SJSA1 (cell line): ENCODE results near the gene SELP. TPM values are rescaled to one million over a fixed set of nuclear protein-coding genes. Genes with fewer than 3 reads are reported as not detected.

ENCODE experiments used
- DNase-seq, 2 experiments: peaks; one replicate each; pipeline ENCODE4 v3.0.0-alpha.2; 2015 to 2020; ENCODE audit warnings: low spot score in 2 of 2, low read depth in 1 of 2
- H3K27ac ChIP-seq: fragments of 250-450 bp; sonication (Bioruptor Pico); 2 replicates; pipeline ENCODE4 v1.5.1; 2020; ENCODE audit warnings: mild to moderate bottlenecking, moderate library complexity
- H3K27me3 ChIP-seq: fragments of 250-450 bp; sonication (Bioruptor Pico); replicated peaks from 2 replicates; pipeline ENCODE4 v1.5.1; 2020; ENCODE audit warnings: mild to moderate bottlenecking, moderate library complexity
- H3K36me3 ChIP-seq: fragments of 250-450 bp; sonication (Bioruptor Pico); 2 replicates; pipeline ENCODE4 v1.5.1; 2020; ENCODE audit warnings: mild to moderate bottlenecking
- H3K4me1 ChIP-seq: fragments of 250-450 bp; sonication (Bioruptor Pico); replicated peaks from 2 replicates; pipeline ENCODE4 v1.6.1; 2021; ENCODE audit warnings: mild to moderate bottlenecking
- H3K4me3 ChIP-seq: fragments of 250-450 bp; sonication (Bioruptor Pico); 2 replicates; pipeline ENCODE4 v1.5.1; 2020; ENCODE audit warnings: mild to moderate bottlenecking
- H3K9me3 ChIP-seq: fragments of 250-450 bp; sonication (Bioruptor Pico); replicated peaks from 2 replicates; pipeline ENCODE4 v1.5.1; 2020; ENCODE audit warnings: mild to moderate bottlenecking
- total RNA-seq: library from RNA; depleted of rRNA; stranded (reverse); fragments of >200 nt; shearing (Covaris generic); gene quantifications from 2 replicates; pipeline ENCODE4 v1.2.3, GENCODE V29; 2014

Gene SELP
- total RNA-seq, 1 experiment from 2014 or later, result not detected

DNA sequence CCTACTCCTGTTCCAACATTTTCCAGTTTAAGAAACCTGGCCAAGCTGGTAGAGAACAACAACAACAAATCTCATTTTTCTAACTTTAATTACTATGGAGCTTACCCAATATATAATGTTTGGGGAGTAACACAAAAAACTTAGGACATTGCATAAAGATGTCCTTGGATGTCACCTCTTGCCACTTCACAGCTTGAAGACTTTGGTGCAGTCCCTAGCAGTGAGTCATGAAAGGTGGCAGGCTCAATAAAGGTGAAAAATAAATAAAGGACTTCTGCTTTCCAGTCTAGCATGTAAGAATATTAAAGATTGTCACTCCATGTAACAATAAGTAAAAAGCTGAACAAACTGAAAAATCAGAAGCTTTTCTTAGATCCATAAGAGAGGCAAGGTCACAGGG is 17.6 kb upstream of the SELP start:
- no peaks in the 10 kb centered on the region for H3K27me3 ChIP-seq
- no peak overlapping the region for H3K27ac ChIP-seq
- no peaks in the 10 kb centered on the region for H3K36me3 ChIP-seq
- no peak for DNase-seq
- H3K4me1 ChIP-seq, result no peaks in the 10 kb centered on the region
- no peak overlapping the region for H3K4me3 ChIP-seq
- no peaks in the 10 kb centered on the region for H3K9me3 ChIP-seq

DNA sequence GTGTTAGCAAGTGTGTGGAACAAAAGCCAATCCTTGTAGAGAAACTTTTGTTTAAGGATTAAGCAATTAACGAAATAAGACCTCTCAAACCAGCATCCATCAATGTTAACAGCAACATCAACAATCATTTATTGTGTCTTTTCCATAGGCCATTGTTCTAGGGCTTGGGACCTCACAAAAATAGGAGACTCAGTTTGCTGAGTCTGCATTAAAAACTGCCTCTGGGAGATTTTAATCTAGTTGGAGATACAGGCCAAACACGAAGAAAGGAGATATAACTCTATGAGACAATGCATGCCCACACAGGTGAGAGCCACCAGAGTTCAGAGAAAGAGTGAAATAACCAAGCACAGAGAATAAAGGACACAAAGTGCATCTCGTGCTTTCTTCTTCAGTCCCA is 14.4 kb upstream of the SELP start:
- no peaks in the 10 kb centered on the region for H3K36me3 ChIP-seq
- H3K9me3 ChIP-seq, result no peaks in the 10 kb centered on the region
- no peaks in the 10 kb centered on the region for H3K4me1 ChIP-seq
- DNase-seq, result no peak
- no peak overlapping the region for H3K4me3 ChIP-seq
- H3K27ac ChIP-seq, result no peak overlapping the region
- H3K27me3 ChIP-seq, result no peaks in the 10 kb centered on the region

DNA sequence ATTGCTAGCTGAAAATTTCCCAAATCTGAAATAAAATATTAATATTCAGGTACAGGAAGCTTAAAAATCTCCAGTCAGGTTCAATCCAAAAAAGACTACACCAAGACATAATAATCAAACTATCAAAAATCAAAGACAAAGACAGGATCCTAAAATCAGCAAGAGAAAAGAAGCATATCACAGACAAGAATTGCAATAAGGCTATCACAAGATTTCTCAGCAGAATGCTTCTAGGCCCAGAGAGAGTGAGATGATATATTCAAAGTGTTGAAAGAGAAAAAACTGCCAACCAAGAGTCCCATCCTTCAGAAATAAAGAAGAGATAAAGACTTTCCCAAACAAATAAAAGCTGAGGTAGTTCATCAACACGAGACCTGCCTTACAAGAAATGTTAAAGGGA is 5.0 kb upstream of the SELP start:
- H3K27me3 ChIP-seq, result no peaks in the 10 kb centered on the region
- no peak for DNase-seq
- no peaks in the 10 kb centered on the region for H3K36me3 ChIP-seq
- H3K9me3 ChIP-seq, result no peaks in the 10 kb centered on the region
- no peaks in the 10 kb centered on the region for H3K4me1 ChIP-seq
- no peak overlapping the region for H3K27ac ChIP-seq
- H3K4me3 ChIP-seq, result no peak overlapping the region

DNA sequence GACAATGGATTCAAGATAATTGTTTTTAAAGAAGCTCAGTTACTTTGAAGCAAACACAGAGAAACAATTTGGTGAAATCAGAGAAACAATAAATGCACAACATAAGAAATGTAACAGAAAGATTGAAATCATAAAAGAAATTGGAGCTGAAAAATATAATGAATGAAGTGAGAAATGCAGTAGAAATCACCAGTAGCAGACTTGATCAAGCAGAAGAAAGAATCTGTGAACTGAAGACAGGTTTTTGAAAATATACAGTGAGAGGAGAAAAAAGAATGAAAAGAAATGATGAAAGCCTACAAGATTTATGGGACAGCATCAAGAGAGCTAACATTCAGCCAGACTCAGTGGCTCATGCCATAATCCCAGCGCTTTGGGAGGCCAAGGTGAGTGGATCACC is 4.2 kb upstream of the SELP start:
- H3K4me3 ChIP-seq, result no peak overlapping the region
- H3K27me3 ChIP-seq, result no peaks in the 10 kb centered on the region
- no peaks in the 10 kb centered on the region for H3K4me1 ChIP-seq
- no peak overlapping the region for H3K27ac ChIP-seq
- DNase-seq, result no peak
- H3K9me3 ChIP-seq, result no peaks in the 10 kb centered on the region
- no peaks in the 10 kb centered on the region for H3K36me3 ChIP-seq

DNA sequence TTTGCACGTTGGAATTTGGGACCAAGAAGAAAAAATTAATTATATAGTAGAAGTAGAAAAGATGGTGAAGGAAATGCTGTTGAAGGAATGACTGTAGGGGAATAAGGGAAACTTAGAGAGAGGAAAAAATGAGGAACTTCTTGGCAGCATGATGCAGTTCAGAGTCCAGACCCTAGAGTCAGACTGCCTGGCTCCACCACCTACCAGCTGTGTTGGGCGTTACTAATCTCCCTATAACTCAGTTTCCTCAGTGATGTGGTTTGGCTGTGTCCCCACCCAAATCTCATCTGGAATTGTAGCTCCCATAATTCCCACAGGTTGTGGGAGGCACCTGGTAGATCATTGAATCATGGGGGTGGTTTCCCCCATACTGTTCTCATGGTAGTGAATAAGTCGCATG is 1.3 kb upstream of the SELP start:
- no peaks in the 10 kb centered on the region for H3K4me1 ChIP-seq
- no peak overlapping the region for H3K4me3 ChIP-seq
- H3K27ac ChIP-seq, result no peak overlapping the region
- H3K36me3 ChIP-seq, result no peaks in the 10 kb centered on the region
- no peak for DNase-seq
- H3K9me3 ChIP-seq, result no peaks in the 10 kb centered on the region
- H3K27me3 ChIP-seq, result 0 out of 2 replicates have a peak, but pooled peaks cover 3% of the 10 kb centered on the region

DNA sequence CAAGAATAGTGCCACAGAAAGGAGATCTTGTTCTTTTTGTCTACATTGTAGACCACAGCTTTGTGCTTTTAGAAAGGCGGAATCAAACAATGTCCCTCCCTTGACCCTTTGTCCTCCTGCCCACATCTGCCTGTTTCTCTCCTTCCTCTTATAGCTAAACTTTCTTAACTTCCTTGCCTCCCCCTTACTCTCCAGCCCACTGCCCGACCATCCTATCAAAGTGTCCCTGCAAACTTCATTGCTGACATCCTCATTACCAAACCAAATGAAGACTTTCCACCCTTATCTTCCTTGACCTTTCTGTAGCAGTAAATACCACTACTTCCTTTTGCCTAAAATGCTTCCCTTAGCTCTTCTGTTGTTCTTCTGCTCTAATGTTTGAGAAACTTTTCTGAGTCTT is 5.0 kb downstream of the SELP start:
- Histone ChIP-seq H3K36me3 (no peaks in the 10 kb centered on the region), H3K27ac (no peak overlapping the region), H3K4me1 (no peaks in the 10 kb centered on the region), H3K27me3 (peaks cover 3% of the 10 kb centered on the region; the same call in 1 of the 2 replicates), H3K9me3 (no peaks in the 10 kb centered on the region), H3K4me3 (no peak overlapping the region)
- no peak for DNase-seq

DNA sequence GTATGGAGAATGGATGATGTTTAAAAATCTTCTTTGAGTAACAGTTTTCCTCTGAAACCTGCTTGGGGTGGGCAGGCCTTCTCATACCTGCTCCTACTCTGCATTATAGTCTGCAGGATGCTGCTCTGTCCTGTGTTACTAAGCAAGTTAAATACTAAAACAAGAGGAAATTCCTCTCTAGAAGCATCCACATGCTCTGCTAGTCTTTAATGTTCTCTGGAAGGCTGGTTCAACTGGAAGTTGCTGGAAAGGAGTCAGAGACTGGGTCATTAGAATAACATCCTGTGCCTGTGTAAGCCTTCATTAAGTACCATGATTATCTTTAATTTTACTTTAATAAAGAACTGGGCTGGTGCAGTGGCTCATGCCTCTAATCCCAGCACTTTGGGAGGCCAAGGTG is 5.8 kb downstream of the SELP start:
- H3K27ac ChIP-seq, result no peak overlapping the region
- no peak for DNase-seq
- H3K9me3 ChIP-seq, result no peaks in the 10 kb centered on the region
- no peak overlapping the region for H3K4me3 ChIP-seq
- no peaks in the 10 kb centered on the region for H3K4me1 ChIP-seq
- peaks cover 3% of the 10 kb centered on the region; the same call in 1 of the 2 replicates for H3K27me3 ChIP-seq
- H3K36me3 ChIP-seq, result no peaks in the 10 kb centered on the region

DNA sequence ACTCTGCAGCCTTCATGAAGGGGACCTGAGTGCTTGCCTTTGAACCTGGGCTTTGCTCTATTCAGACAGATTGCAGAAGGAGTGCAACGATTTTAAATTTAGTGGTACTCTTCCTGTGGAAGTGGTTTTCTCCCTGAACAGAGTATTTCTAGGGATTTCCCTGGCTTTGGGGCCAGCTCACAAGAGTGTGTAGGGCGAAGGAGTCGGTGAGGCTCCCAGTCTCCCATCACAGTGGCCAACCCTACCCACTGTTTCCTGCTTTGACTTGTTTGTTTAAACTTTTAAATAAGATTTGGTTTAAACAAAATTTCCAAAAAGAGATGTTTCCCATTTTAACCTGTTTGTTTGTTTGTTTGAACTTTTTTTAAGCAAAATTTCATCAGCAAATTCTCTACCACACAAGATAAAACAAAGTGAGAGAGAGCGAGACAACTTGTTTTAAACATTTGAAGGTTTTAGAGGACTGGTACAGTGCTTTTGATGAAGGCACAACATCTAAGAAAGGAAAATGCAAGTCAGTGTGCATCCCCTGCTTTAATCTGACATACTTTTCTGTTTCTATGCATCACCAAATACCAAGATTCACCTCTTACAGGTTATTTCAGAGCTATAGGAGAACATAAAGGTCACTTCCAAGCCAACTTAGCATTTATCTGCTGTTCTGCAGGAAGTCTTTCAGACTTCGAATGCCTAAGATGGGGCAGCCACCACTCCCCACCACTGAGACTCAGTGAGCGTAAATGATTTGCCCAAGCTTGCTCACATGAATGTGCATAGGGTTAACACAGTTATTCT is 6.6 kb downstream of the SELP start:
- Histone ChIP-seq H3K27ac (no peak overlapping the region), H3K27me3 (peaks cover 3% of the 10 kb centered on the region; the same call in 1 of the 2 replicates), H3K9me3 (no peaks in the 10 kb centered on the region), H3K36me3 (no peaks in the 10 kb centered on the region), H3K4me3 (no peak overlapping the region), H3K4me1 (no peaks in the 10 kb centered on the region)
- DNase-seq, result no peak

DNA sequence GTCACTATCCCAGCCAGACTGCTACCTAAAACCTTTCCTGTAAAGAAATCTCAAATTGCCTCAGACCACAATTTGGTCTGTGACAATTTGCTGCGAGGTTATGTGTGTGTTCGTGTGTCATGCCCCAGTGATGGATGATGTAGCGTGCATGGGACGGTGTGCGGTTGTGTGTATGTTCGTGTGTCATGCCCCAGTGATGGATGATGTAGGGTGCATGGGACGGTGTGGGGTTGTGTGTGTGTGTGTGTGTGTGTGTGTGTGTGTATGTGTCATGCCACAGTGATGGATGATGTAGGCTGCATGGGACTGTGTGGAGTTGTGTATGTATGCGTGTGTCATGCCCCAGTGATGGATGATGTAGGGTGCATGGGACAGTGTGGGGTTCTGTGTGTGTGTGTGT is 9.4 kb downstream of the SELP start:
- Histone ChIP-seq H3K36me3 (no peaks in the 10 kb centered on the region), H3K4me3 (no peak overlapping the region), H3K27me3 (no peaks in the 10 kb centered on the region; the same call in 1 of the 2 replicates), H3K9me3 (no peaks in the 10 kb centered on the region), H3K27ac (no peak overlapping the region), H3K4me1 (no peaks in the 10 kb centered on the region)
- DNase-seq, result no peak

DNA sequence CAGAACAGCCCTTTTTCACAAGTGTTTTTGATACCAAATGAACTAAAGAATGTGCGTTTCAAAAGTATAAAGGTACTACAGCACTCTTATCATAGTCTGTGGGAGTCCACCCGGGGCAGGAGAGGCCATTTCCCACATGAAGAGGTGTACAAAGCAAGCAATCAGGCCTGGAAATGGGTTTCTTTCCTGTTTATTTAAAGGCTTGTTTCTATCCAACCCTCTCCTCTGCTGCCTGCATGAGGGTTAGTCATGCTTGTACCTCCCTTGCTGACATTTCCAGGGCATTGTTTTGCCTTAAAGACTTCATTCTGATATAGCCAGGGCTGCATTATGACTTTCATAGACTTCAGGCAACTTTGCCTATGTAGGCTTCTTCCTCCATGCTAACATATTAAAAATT is 11.6 kb downstream of the SELP start:
- no peaks in the 10 kb centered on the region for H3K36me3 ChIP-seq
- no peak overlapping the region for H3K27ac ChIP-seq
- H3K4me3 ChIP-seq, result no peak overlapping the region
- no peaks in the 10 kb centered on the region for H3K9me3 ChIP-seq
- no peaks in the 10 kb centered on the region; the same call in 1 of the 2 replicates for H3K27me3 ChIP-seq
- no peak for DNase-seq
- no peaks in the 10 kb centered on the region for H3K4me1 ChIP-seq

DNA sequence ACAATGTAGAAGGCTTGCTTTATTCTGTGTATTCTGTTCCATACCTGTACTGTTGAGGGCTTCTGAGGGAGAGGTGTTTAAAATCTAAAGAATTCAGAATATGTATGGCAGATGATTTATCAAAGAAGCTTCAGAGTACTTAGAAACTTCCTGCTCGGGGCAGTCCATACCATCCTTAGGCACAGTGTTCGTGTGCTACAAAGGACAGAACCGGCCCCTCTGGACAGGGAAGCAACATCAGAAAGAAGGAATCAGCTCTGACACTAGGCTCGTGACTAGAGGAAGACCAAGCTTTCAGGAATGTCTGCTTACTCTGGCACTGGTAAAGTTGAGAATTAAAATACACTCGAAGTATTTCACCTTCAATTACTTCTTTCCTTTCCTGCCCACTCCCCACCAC is 14.1 kb downstream of the SELP start:
- no peaks in the 10 kb centered on the region; the same call in 1 of the 2 replicates for H3K27me3 ChIP-seq
- H3K4me1 ChIP-seq, result no peaks in the 10 kb centered on the region
- no peaks in the 10 kb centered on the region for H3K9me3 ChIP-seq
- no peak for DNase-seq
- no peak overlapping the region for H3K27ac ChIP-seq
- H3K36me3 ChIP-seq, result no peaks in the 10 kb centered on the region
- H3K4me3 ChIP-seq, result no peak overlapping the region

DNA sequence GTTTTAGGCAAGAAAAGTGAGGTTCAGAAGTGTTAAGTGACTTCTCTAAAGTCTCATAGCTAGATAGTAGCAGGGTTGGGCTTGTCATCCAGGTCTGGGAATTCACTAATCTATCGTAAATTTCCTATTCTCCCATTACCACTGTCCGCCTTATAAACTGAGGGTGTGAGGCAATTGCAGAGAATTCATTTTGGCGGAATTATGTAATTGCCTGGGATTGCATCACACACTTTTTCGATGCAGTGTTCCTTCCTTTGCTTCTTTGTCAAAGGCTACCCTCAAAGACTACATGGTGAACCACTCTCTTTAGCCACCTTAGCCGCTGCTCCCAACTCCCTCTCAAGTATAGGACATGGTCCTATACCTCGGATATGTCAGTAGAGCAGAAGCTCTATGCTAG is 19.1 kb downstream of the SELP start:
- Histone ChIP-seq H3K9me3 (no peaks in the 10 kb centered on the region), H3K4me3 (no peak overlapping the region), H3K36me3 (no peaks in the 10 kb centered on the region), H3K4me1 (no peaks in the 10 kb centered on the region), H3K27me3 (peaks cover 3% of the 10 kb centered on the region; the same call in 1 of the 2 replicates), H3K27ac (no peak overlapping the region)
- DNase-seq, result no peak

DNA sequence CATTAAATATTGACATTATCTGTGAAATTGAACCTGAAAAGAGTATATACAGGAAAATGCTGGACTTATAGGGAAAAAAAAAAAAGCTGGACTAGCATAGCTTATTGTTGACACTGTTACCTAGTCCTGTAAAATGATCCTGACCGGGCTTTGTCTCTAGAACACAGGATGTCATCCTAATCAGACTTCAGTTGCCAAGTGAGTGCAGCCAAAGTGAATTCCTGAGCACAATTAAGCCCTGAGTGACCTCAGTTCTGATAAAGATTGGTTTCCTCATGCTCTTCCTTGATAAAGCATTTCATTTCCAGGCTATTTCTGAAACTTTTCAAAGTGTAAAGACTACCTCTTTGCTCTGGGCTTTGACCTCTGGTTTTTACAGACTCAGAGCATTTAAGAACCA is 19.8 kb downstream of the SELP start:
- no peaks in the 10 kb centered on the region for H3K4me1 ChIP-seq
- no peaks in the 10 kb centered on the region for H3K9me3 ChIP-seq
- H3K4me3 ChIP-seq, result no peak overlapping the region
- H3K27ac ChIP-seq, result no peak overlapping the region
- peaks cover 6% of the 10 kb centered on the region; the same call in 1 of the 2 replicates for H3K27me3 ChIP-seq
- no peaks in the 10 kb centered on the region for H3K36me3 ChIP-seq
- DNase-seq, result no peak

DNA sequence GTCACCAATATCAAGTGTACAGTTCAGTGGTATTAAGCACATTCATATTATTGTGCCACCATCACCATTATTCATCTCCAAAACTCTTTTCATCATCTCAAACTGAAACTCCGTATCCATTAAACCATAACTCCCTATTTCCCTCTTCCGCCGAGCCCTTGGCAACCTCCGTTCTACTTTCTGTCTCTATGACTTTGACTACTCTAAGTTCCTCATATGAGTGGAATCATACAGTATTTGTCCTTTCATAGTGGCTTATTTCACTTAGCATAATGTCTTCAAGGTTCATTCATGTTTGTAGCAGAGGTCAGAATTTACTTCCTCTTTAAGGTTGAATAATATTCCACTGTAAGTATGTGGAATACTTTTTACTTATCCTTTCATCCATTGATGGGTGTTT is 21.7 kb downstream of the SELP start:
- Histone ChIP-seq H3K4me1 (no peaks in the 10 kb centered on the region), H3K9me3 (no peaks in the 10 kb centered on the region), H3K27me3 (peaks cover 9% of the 10 kb centered on the region), H3K36me3 (no peaks in the 10 kb centered on the region), H3K27ac (no peak overlapping the region), H3K4me3 (no peak overlapping the region)
- DNase-seq, result no peak
